HepG2 (cell line): ENCODE results near the gene RORC. TPM values are rescaled to one million over a fixed set of nuclear protein-coding genes. Genes with fewer than 3 reads are reported as not detected.
A peak's percentile ranks its signal among the peaks of the same experiment; 100 is the strongest.

ENCODE experiments used
- ARID4A ChIP-seq: sonication (generic); formaldehyde crosslinking; IDR thresholded peaks from 2 replicates; pipeline ENCODE4 v1.5.0; 2020; ENCODE audit warnings: mild to moderate bottlenecking, missing genetic modification reagents, borderline replicate concordance
- FOXC1 ChIP-seq: sonication (generic); formaldehyde crosslinking; IDR thresholded peaks from 2 replicates; pipeline ENCODE4 v1.8.0; 2022; ENCODE audit warnings: mild to moderate bottlenecking, missing genetic modification reagents, borderline replicate concordance
- KDM6A ChIP-seq: IDR thresholded peaks from 2 replicates; pipeline ENCODE4 v1.6.1; 2016; ENCODE audit warnings: low read depth
- MTF1 ChIP-seq: sonication (generic); formaldehyde crosslinking; IDR thresholded peaks from 2 replicates; pipeline ENCODE4 v1.5.0; 2020; ENCODE audit warnings: missing genetic modification reagents
- POLR2G ChIP-seq: fragments of 200-400 bp; formaldehyde crosslinking; IDR thresholded peaks from 2 replicates; pipeline ENCODE4 v1.6.1; 2018; ENCODE audit warnings: mild to moderate bottlenecking, low read depth, low read length, moderate library complexity
- PRMT3 ChIP-seq: sonication (generic); formaldehyde crosslinking; IDR thresholded peaks from 2 replicates; pipeline ENCODE4 v1.8.1; 2022; ENCODE audit warnings: low read depth, mild to moderate bottlenecking, moderate library complexity, missing genetic modification reagents, borderline replicate concordance
- REPIN1 ChIP-seq: sonication (generic); formaldehyde crosslinking; IDR thresholded peaks from 2 replicates; pipeline ENCODE4 v1.8.0; 2022; ENCODE audit warnings: missing genetic modification reagents, low read depth, mild to moderate bottlenecking, borderline replicate concordance
- RNF2 ChIP-seq: fragments of 450-650 bp; conservative IDR thresholded peaks from 2 replicates; pipeline ENCODE4 v1.6.1; 2016; ENCODE audit warnings: low read depth
- SOX6 ChIP-seq, 2 experiments: fragments of 450-650 bp in 1 of 2; sonication (generic) in 1 of 2; formaldehyde crosslinking in 1 of 2; IDR thresholded peaks; 2 replicates each; pipeline versions ENCODE4 v1.4.0 to v1.6.1; 2017 to 2020; ENCODE audit warnings: antibody characterized with exemption in 1 of 2, mild to moderate bottlenecking in 1 of 2, missing genetic modification reagents in 1 of 2
- SRSF4 ChIP-seq: fragments of 200-400 bp; formaldehyde crosslinking; IDR thresholded peaks from one replicate; pipeline ENCODE4 v1.6.1; 2018; ENCODE audit warnings: mild to moderate bottlenecking, low read depth, low read length, moderate library complexity; ENCODE audit not compliant: poor library complexity, severe bottlenecking
- TP53 ChIP-seq: sonication (generic); formaldehyde crosslinking; conservative IDR thresholded peaks from 2 replicates; pipeline ENCODE4 v1.4.0; 2020; ENCODE audit warnings: missing genetic modification reagents
- ZBTB3 ChIP-seq: sonication (generic); formaldehyde crosslinking; IDR thresholded peaks from 2 replicates; pipeline ENCODE4 v1.4.0; 2020; ENCODE audit warnings: low read depth, mild to moderate bottlenecking, moderate library complexity, missing genetic modification reagents, borderline replicate concordance
- ZNF136 ChIP-seq: sonication (generic); formaldehyde crosslinking; IDR thresholded peaks from 2 replicates; pipeline ENCODE4 v1.8.1; 2022; ENCODE audit warnings: low read depth, mild to moderate bottlenecking, moderate library complexity, missing genetic modification reagents
- ZNF292 ChIP-seq: sonication (generic); formaldehyde crosslinking; IDR thresholded peaks from 2 replicates; pipeline ENCODE4 v1.8.1; 2022; ENCODE audit warnings: mild to moderate bottlenecking, low read depth, missing genetic modification reagents, borderline replicate concordance
- ZNF350 ChIP-seq: sonication (generic); formaldehyde crosslinking; IDR thresholded peaks from 2 replicates; pipeline ENCODE4 v1.4.0; 2020; ENCODE audit warnings: mild to moderate bottlenecking, low read depth, missing genetic modification reagents, borderline replicate concordance
- ZNF512 ChIP-seq: sonication (generic); formaldehyde crosslinking; IDR thresholded peaks from 2 replicates; pipeline ENCODE4 v1.4.0; 2020; ENCODE audit warnings: mild to moderate bottlenecking, missing genetic modification reagents
- ZNF670 ChIP-seq: sonication (generic); formaldehyde crosslinking; IDR thresholded peaks from 2 replicates; pipeline ENCODE4 v1.8.0; 2022; ENCODE audit warnings: mild to moderate bottlenecking, missing genetic modification reagents, borderline replicate concordance
- ZNF720 ChIP-seq: sonication (generic); formaldehyde crosslinking; IDR thresholded peaks from 2 replicates; pipeline ENCODE4 v1.4.0; 2020; ENCODE audit warnings: missing genetic modification reagents
- ZNF746 ChIP-seq: sonication (generic); formaldehyde crosslinking; IDR thresholded peaks from 2 replicates; pipeline ENCODE4 v1.8.0; 2022; ENCODE audit warnings: mild to moderate bottlenecking, missing genetic modification reagents
- polyA plus RNA-seq, 8 experiments: library from polyadenylated mRNA; depleted of rRNA in 3 of 8; stranded (reverse) in 7 of 8; unstranded in 1 of 8; fragments of >200 nt; fragmentation: Illumina TruSeq in 4 of 8; extraction: Trizol in 4 of 8; gene quantifications; 2 replicates each; pipeline versions ENCODE4 v1.2.1 to v1.2.3, GENCODE V29; 2011 to 2016; ENCODE audit warnings: low read depth in 4 of 8, missing spikeins in 1 of 8, mixed read lengths in 1 of 8; ENCODE audit not compliant: insufficient read depth in 1 of 8
- total RNA-seq, 5 experiments: library from RNA; depleted of rRNA; stranded (reverse); fragments of >200 nt; fragmentation: Illumina TruSeq; extraction: Trizol; gene quantifications; 2 replicates each; pipeline ENCODE4 v1.2.3, GENCODE V29; 2016; ENCODE audit warnings: low read depth in 1 of 5
- TF ChIP-seq, protein P1 (sequence below): IDR thresholded peaks from 2 replicates; pipeline ENCODE4 v1.6.1; 2016; ENCODE audit warnings: mild to moderate bottlenecking

RORC gene
- total and polyA plus RNA-seq, 2 of the 13 experiments (the other 11 are each of a cell fraction or from before 2014, with no cell fraction given): 2.5 to 6.5 TPM

DNA sequence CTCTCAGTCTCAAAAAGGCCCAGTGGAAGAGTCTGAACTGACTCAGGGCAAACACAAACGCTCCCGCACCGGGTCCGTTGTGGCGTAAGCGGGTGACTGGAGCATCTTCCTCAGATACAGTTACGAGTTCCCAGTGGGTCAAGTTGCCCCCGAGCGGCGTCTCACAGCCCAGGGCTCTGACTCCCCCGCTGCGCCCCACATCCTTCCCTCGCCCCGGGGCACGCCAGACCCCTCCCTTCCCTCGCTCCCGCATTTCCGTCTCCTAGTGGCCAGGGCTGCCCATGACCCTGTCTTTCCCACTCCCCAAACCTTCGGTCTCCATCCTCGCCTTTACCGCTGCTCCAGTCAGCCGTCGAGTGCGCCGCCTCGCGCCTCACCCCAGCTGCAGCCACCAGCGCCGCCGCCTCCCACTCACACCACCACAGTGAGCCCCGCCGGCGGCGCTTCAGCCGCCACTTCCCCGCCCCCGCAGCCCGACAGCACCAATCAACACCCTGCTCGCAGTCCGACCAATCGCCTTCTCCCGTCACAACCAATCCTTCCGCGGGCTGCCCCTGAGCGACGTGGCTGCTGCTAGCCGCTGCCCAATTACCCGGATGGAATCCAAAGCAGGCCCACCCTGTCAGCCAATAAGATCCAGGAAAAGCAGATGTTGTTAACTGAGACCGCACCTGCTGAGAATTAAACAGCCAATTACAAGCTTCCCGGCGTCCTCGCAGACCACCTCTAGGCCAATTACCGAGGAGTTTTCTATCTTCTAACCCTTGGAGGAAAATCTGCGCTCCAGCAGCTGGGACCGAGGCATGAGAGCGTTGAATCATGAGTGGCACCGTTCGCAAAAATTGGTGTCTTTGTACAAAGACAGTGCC lies 41.3 kb downstream of the RORC start, which contains the start of gene TDRKH (continued):
- no peak for TF ChIP-seq ZNF720
- TF ChIP-seq ARID4A (CRISPR knock-in tag): peak; percentile 86
- TF ChIP-seq ZNF746 (CRISPR knock-in tag): peak; percentile 60; the same call in 1 of the 2 replicates
- no peak for TF ChIP-seq ZNF136 (CRISPR knock-in tag)
- no peak for TF ChIP-seq MTF1 (CRISPR knock-in tag)
- TF ChIP-seq ZNF292 (CRISPR knock-in tag): no peak; the same call in 1 of the 2 replicates
- no peak for TF ChIP-seq ZNF670 (CRISPR knock-in tag)
- TF ChIP-seq REPIN1 (CRISPR knock-in tag): peak; percentile 27; the same call in 1 of the 2 replicates
- TF ChIP-seq, protein P1, sequence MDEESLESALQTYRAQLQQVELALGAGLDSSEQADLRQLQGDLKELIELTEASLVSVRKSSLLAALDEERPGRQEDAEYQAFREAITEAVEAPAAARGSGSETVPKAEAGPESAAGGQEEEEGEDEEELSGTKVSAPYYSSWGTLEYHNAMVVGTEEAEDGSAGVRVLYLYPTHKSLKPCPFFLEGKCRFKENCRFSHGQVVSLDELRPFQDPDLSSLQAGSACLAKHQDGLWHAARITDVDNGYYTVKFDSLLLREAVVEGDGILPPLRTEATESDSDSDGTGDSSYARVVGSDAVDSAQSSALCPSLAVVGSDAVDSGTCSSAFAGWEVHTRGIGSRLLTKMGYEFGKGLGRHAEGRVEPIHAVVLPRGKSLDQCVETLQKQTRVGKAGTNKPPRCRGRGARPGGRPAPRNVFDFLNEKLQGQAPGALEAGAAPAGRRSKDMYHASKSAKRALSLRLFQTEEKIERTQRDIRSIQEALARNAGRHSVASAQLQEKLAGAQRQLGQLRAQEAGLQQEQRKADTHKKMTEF: peak; percentile 81; the same call in 1 of the 2 replicates
- TF ChIP-seq TP53 (CRISPR knock-in tag): no peak
- no peak for TF ChIP-seq ZBTB3 (CRISPR knock-in tag)
- TF ChIP-seq SRSF4: no peak
- no peak for TF ChIP-seq PRMT3 (CRISPR knock-in tag)
- no peak for TF ChIP-seq ZNF512 (CRISPR knock-in tag)
- no peak for TF ChIP-seq SOX6 (IDR thresholded peaks at IDR 0.05)
- peak; percentile 36 for TF ChIP-seq SOX6 (CRISPR knock-in tag; IDR thresholded peaks at IDR 0.05)
- peak; percentile 81 for TF ChIP-seq ZNF350
- TF ChIP-seq POLR2G: peak; percentile 66
- no peak for TF ChIP-seq KDM6A (CRISPR knock-in tag)
- TF ChIP-seq RNF2: peak; percentile 96
- 0 out of 2 replicates have a peak, but pooled peaks have one; percentile 78 for TF ChIP-seq FOXC1 (CRISPR knock-in tag)
